Measurements from ENCODE around the gene SLC25A11.
A peak's percentile ranks its signal among the peaks of the same experiment; 100 is the strongest.

DNA sequence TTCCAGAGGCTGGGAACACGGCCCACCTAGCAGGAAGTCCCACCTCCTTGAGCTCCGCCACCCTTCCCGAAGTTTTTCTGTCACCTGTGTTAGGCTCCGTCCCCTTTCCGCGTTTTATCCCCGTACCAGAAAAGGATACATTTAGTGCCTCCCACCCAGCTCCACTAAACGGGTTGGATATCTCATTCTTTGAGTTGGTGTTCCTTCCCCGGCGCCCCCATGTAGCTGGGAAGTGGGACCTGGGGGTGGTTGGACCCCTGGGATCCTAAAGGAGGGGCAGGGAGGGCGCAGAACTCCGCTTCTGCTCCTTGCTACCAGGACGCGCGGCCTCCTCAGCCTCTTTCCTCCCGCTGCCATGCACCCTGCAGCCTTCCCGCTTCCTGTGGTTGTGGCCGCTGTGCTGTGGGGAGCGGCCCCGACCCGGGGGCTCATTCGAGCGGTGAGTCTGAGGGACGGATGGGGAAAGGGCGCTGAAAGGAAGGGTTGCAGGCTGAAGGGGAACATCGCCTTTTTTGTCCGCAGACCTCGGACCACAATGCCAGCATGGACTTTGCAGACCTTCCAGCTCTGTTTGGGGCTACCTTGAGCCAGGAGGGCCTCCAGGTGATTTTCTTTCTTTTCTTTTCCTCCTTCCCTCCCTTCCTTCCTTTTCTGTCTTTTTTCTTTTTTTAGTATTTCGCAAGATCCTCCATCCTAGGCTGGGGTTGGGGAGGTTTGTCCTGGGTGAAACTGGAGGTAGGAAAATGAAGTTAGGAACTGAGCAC, 891 bp upstream of the SLC25A11 start:
- TF ChIP-seq EZH2 (IDR thresholded peaks at IDR 0.05) (no peak), POLR2AphosphoS5 (IDR thresholded peaks at IDR 0.05; ENCODE audit: low read depth, low read length) (peak; percentile 64), ZNF274 (IDR thresholded peaks at IDR 0.05; ENCODE audit: low read depth, low read length) (no peak), POLR2A (IDR thresholded peaks at IDR 0.05; ENCODE audit: borderline replicate concordance, extremely low read depth, insufficient read depth, insufficient read length) (no peak), CEBPB (IDR thresholded peaks at IDR 0.05; ENCODE audit: low read depth) (no peak), JUND (IDR thresholded peaks at IDR 0.05) (no peak), ZFX (IDR thresholded peaks at IDR 0.05) (no peak), YY1 (IDR thresholded peaks at IDR 0.05; ENCODE audit: extremely low read depth, insufficient replicate concordance, low read depth, low read length) (no peak)
- TF ChIP-seq, protein P1, sequence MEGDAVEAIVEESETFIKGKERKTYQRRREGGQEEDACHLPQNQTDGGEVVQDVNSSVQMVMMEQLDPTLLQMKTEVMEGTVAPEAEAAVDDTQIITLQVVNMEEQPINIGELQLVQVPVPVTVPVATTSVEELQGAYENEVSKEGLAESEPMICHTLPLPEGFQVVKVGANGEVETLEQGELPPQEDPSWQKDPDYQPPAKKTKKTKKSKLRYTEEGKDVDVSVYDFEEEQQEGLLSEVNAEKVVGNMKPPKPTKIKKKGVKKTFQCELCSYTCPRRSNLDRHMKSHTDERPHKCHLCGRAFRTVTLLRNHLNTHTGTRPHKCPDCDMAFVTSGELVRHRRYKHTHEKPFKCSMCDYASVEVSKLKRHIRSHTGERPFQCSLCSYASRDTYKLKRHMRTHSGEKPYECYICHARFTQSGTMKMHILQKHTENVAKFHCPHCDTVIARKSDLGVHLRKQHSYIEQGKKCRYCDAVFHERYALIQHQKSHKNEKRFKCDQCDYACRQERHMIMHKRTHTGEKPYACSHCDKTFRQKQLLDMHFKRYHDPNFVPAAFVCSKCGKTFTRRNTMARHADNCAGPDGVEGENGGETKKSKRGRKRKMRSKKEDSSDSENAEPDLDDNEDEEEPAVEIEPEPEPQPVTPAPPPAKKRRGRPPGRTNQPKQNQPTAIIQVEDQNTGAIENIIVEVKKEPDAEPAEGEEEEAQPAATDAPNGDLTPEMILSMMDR (IDR thresholded peaks at IDR 0.05 in 2 of 3, conservative IDR thresholded peaks at IDR 0.05 in 1 of 3; ENCODE audit: borderline replicate concordance in 1 of 3, insufficient read depth in 1 of 3, low read depth in 2 of 3, low read length in 2 of 3): no peak
- TF ChIP-seq, protein P2, sequence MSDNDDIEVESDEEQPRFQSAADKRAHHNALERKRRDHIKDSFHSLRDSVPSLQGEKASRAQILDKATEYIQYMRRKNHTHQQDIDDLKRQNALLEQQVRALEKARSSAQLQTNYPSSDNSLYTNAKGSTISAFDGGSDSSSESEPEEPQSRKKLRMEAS (IDR thresholded peaks at IDR 0.05): no peak; the same call in 1 of the 2 replicates
